GM04503 (cell line): ENCODE results near the gene SLC25A12.

ENCODE experiments used
- DNase-seq: peaks from one replicate; pipeline ENCODE4 v3.0.0-alpha.2; 2012; ENCODE audit warnings: low read depth

Gene SLC25A12

GRCh38 chr2:171883275-171883893 is 10.7 kb downstream of the SLC25A12 start:
- DNase-seq = no peak

GRCh38 chr2:171882089-171882769 is 11.8 kb downstream of the SLC25A12 start:
- no peak for DNase-seq

GRCh38 chr2:171880774-171881173 is 13.3 kb downstream of the SLC25A12 start:
- DNase-seq = no peak

GRCh38 chr2:171879865-171880264 is 14.2 kb downstream of the SLC25A12 start:
- no peak for DNase-seq

GRCh38 chr2:171878481-171878993 is 15.5 kb downstream of the SLC25A12 start:
- DNase-seq = no peak

GRCh38 chr2:171874963-171875362 is 19.1 kb downstream of the SLC25A12 start:
- DNase-seq = no peak

GRCh38 chr2:171874517-171874916 is 19.5 kb downstream of the SLC25A12 start:
- DNase-seq = no peak

- DNase-seq = no peak
Observed at GRCh38 chr2:171864357-171864985, 29.6 kb downstream of the SLC25A12 start.

- no peak for DNase-seq
Observed at GRCh38 chr2:171862501-171862900, 31.5 kb downstream of the SLC25A12 start.

- no peak for DNase-seq
Observed at GRCh38 chr2:171858397-171858958, 35.6 kb downstream of the SLC25A12 start.

- DNase-seq = peak; percentile 48
Observed at GRCh38 chr2:171855401-171855800, 38.6 kb downstream of the SLC25A12 start.

GRCh38 chr2:171852366-171852888 is 41.6 kb downstream of the SLC25A12 start:
- no peak for DNase-seq

- no peak for DNase-seq
Observed at GRCh38 chr2:171847627-171848026, 46.4 kb downstream of the SLC25A12 start.

GRCh38 chr2:171846894-171847293 is 47.1 kb downstream of the SLC25A12 start:
- DNase-seq = no peak

GRCh38 chr2:171841996-171842395 is 52.0 kb downstream of the SLC25A12 start:
- DNase-seq = no peak

- no peak for DNase-seq
Observed at GRCh38 chr2:171837736-171838135, 56.3 kb downstream of the SLC25A12 start.

- DNase-seq = no peak
Observed at GRCh38 chr2:171836146-171836910, 57.7 kb downstream of the SLC25A12 start.

- no peak for DNase-seq
Observed at GRCh38 chr2:171835386-171835785, 58.7 kb downstream of the SLC25A12 start.

- no peak for DNase-seq
Observed at GRCh38 chr2:171834286-171834685, 59.8 kb downstream of the SLC25A12 start.

- no peak for DNase-seq
Observed at GRCh38 chr2:171832489-171832888, 61.6 kb downstream of the SLC25A12 start.

- DNase-seq = no peak
Observed at GRCh38 chr2:171830039-171830438, 64.0 kb downstream of the SLC25A12 start.

- DNase-seq = no peak
Observed at GRCh38 chr2:171824086-171824485, 70.0 kb downstream of the SLC25A12 start.
